Measurements from ENCODE around the gene DHPS.
"Not testable (repeated sequence)": the region's sequence is repeated elsewhere in the genome, so short reads cannot be mapped to it uniquely, and the experiment has no call there.

Gene DHPS

GRCh38 chr19:12681074-12681987, at the start of gene DHPS:
Gene DHPS (minus strand): TSS chr19:12681880. CDS start chr19:12681766, 114 bp downstream.
- DNase-seq (ENCODE audit: low read depth in 3 of 3): peak; percentile 82 to 87 (median 86)

- DNase-seq (ENCODE audit: low read depth in 3 of 3): no peak
Observed at GRCh38 chr19:12731337-12731736, 49.7 kb upstream of the DHPS start.

- no peak for DNase-seq (ENCODE audit: low read depth in 3 of 3)
Observed at GRCh38 chr19:12730064-12730463, 48.4 kb upstream of the DHPS start.

GRCh38 chr19:12727745-12728433, 46.2 kb upstream of the DHPS start:
- DNase-seq (ENCODE audit: low read depth in 3 of 3): no peak

GRCh38 chr19:12726988-12727316, 45.3 kb upstream of the DHPS start:
- DNase-seq (ENCODE audit: low read depth in 3 of 3): no peak

- DNase-seq (ENCODE audit: low read depth in 3 of 3): not testable (repeated sequence)
Observed at GRCh38 chr19:12725612-12726011, 43.9 kb upstream of the DHPS start.

- DNase-seq (ENCODE audit: low read depth in 3 of 3): peak; percentile 62 to 77 (median 66)
Observed at GRCh38 chr19:12723641-12724426, 42.2 kb upstream of the DHPS start, which contains the start of gene TNPO2. Gene TNPO2 (minus strand): TSS chr19:12723932. CDS start chr19:12720977, 2,955 bp downstream.

- DNase-seq (ENCODE audit: low read depth in 3 of 3): no peak
Observed at GRCh38 chr19:12723381-12723640, 41.6 kb upstream of the DHPS start.

- DNase-seq (ENCODE audit: low read depth in 3 of 3): peak; percentile 87 to 93 (median 90)
Observed at GRCh38 chr19:12722566-12723380, 41.1 kb upstream of the DHPS start.

GRCh38 chr19:12721656-12722565, 40.2 kb upstream of the DHPS start:
- peak in 1 of 3 experiments; percentile 42 for DNase-seq (ENCODE audit: low read depth in 3 of 3)

GRCh38 chr19:12720851-12721655, 39.4 kb upstream of the DHPS start:
- no peak for DNase-seq (ENCODE audit: low read depth in 3 of 3)

- no peak for DNase-seq (ENCODE audit: low read depth in 3 of 3)
Observed at GRCh38 chr19:12720296-12720695, 38.6 kb upstream of the DHPS start.

GRCh38 chr19:12715929-12716328, 34.2 kb upstream of the DHPS start:
- no peak for DNase-seq (ENCODE audit: low read depth in 3 of 3)

- DNase-seq (ENCODE audit: low read depth in 3 of 3): no peak
Observed at GRCh38 chr19:12715102-12715501, 33.4 kb upstream of the DHPS start.

GRCh38 chr19:12713304-12713703, 31.6 kb upstream of the DHPS start:
- not testable (repeated sequence) for DNase-seq (ENCODE audit: low read depth in 3 of 3)

GRCh38 chr19:12712077-12712476, 30.4 kb upstream of the DHPS start:
- not testable (repeated sequence) for DNase-seq (ENCODE audit: low read depth in 3 of 3)

- DNase-seq (ENCODE audit: low read depth in 3 of 3): no peak
Observed at GRCh38 chr19:12711187-12711586, 29.5 kb upstream of the DHPS start.

- DNase-seq (ENCODE audit: low read depth in 3 of 3): no peak
Observed at GRCh38 chr19:12708641-12709040, 27.0 kb upstream of the DHPS start.

GRCh38 chr19:12706332-12706718, 24.6 kb upstream of the DHPS start:
- no peak for DNase-seq (ENCODE audit: low read depth in 3 of 3)
